K562 (cell line): Measurements from ENCODE around the gene TEKT4. TPM values are rescaled to one million over a fixed set of nuclear protein-coding genes. Genes with fewer than 3 reads are reported as not detected.

Source experiments
- ATAC-seq: fragments of 200-7000 bp; cut with Tn5 transposase; 3 replicates; pipeline ENCODE4 v1.9.1; 2020; ENCODE audit warnings: moderate library complexity
- BruUV-seq: library from RNA; stranded (reverse); fragments of 400-500 nt; replicated peaks from 2 replicates; lab custom pipeline; 2021; lab: Mats Ljungman, UMichigan
- CTCF ChIA-PET: fragments of 300-600 bp; formaldehyde crosslinking; extraction: SDS; loops from one replicate; lab custom pipeline; 2021; ENCODE audit warnings: low intra/inter-chr PET ratio; lab: Yijun Ruan, JAX
- POLR2A ChIA-PET: fragments of 300-600, 350-650 bp; sonication (Branson Sonifier 250); formaldehyde crosslinking; extraction: SDS; loops from one replicate; lab custom pipeline; 2021; ENCODE audit warnings: antibody characterized with exemption, inconsistent platforms; lab: Yijun Ruan, JAX
- DNase-seq, 4 experiments: peaks; one replicate each; pipeline versions ENCODE4 v3.0.0 to v3.0.0-alpha.2; 2011 to 2018; ENCODE audit warnings: low spot score in 3 of 4, mixed read lengths in 3 of 4; ENCODE audit errors: extremely low read depth in 1 of 4
- FAIRE-seq: peaks from 2 replicates; lab custom pipeline; 2011; peaks lifted over from hg19 to GRCh38; lab: Jason Lieb, UNC
- H2AFZ ChIP-seq: 2 replicates; pipeline ENCODE4 v1.6.0; 2011; ENCODE audit warnings: low read depth, low read length, control low read depth, inconsistent platforms
- H3K27ac ChIP-seq: fragments of 200-600 bp; 3 replicates; pipeline ENCODE4 v1.8.0; 2011; ENCODE audit warnings: low read depth, mild to moderate bottlenecking, control low read depth, inconsistent platforms, low read length, moderate library complexity, mixed read lengths; ENCODE audit errors: extremely low read depth
- H3K27me3 ChIP-seq, 2 experiments: fragments of 300-600 bp in 1 of 2; 2 replicates in 1 of 2; 3 replicates in 1 of 2; pipeline versions ENCODE4 v1.6.0 to v1.8.0; 2011; ENCODE audit warnings: inconsistent platforms in 2 of 2, low read length in 2 of 2, mild to moderate bottlenecking in 1 of 2, mixed read lengths in 1 of 2, moderate library complexity in 1 of 2; ENCODE audit not compliant: control insufficient read depth in 2 of 2, insufficient read depth in 2 of 2
- H3K36me3 ChIP-seq: fragments of 300-600 bp; 3 replicates; pipeline ENCODE4 v1.8.0; 2011; ENCODE audit warnings: mild to moderate bottlenecking, low read length, inconsistent platforms; ENCODE audit not compliant: control insufficient read depth, insufficient read depth
- H3K4me1 ChIP-seq, 2 experiments: fragments of 200-600 bp in 1 of 2; replicated peaks in 1 of 2; 2 replicates in 1 of 2; 3 replicates in 1 of 2; pipeline versions ENCODE4 v1.5.1 to v1.8.0; 2011; ENCODE audit warnings: inconsistent platforms in 2 of 2, low read length in 2 of 2, mild to moderate bottlenecking in 1 of 2, mixed read lengths in 1 of 2, moderate library complexity in 1 of 2; ENCODE audit not compliant: control insufficient read depth in 2 of 2, insufficient read depth in 2 of 2
- H3K4me2 ChIP-seq: 2 replicates; pipeline ENCODE4 v1.6.1; 2011; ENCODE audit warnings: low read length, control low read depth, inconsistent platforms, mixed read lengths; ENCODE audit not compliant: insufficient read depth
- H3K4me3 ChIP-seq: fragments of 200-600 bp; sonication (generic), shearing (Covaris generic); 2 replicates; pipeline ENCODE4 v1.5.1; 2016; ENCODE audit warnings: control low read depth, inconsistent platforms
- H3K79me2 ChIP-seq: fragments of 200-600 bp; 3 replicates; pipeline ENCODE4 v1.8.0; 2011; ENCODE audit warnings: low read length, inconsistent platforms; ENCODE audit not compliant: control insufficient read depth, insufficient read depth
- H3K9ac ChIP-seq, 2 experiments: 2 replicates each; pipeline versions ENCODE4 v1.6.0 to v1.6.1; 2011; ENCODE audit warnings: low read depth in 2 of 2, low read length in 2 of 2, control low read depth in 1 of 2, inconsistent platforms in 1 of 2, mild to moderate bottlenecking in 1 of 2, mixed read lengths in 1 of 2; ENCODE audit not compliant: insufficient read depth in 1 of 2
- H3K9me1 ChIP-seq: one replicate; pipeline ENCODE4 v1.6.0; 2011; ENCODE audit warnings: inconsistent platforms, mild to moderate bottlenecking, low read length, moderate library complexity; ENCODE audit not compliant: control insufficient read depth, insufficient read depth
- H3K9me3 ChIP-seq: replicated peaks from 2 replicates; pipeline ENCODE4 v1.5.1; 2011; ENCODE audit warnings: low read depth, low read length, inconsistent platforms; ENCODE audit not compliant: control insufficient read depth, insufficient read depth
- H4K20me1 ChIP-seq: replicated peaks from 2 replicates; pipeline ENCODE4 v1.6.1; 2011; ENCODE audit warnings: low read length, inconsistent platforms, mixed read lengths; ENCODE audit not compliant: control insufficient read depth, insufficient read depth
- GATAD2A ChIP-seq: fragments of 450-650 bp; IDR thresholded peaks from 2 replicates; pipeline ENCODE4 v1.6.1; 2017
- HNRNPLL ChIP-seq: fragments of 200-400 bp; formaldehyde crosslinking; IDR thresholded peaks from 2 replicates; pipeline ENCODE4 v1.6.1; 2017; ENCODE audit warnings: low read length, low read depth, mild to moderate bottlenecking; ENCODE audit not compliant: poor library complexity, severe bottlenecking
- KLF1 ChIP-seq: fragments of 450-650 bp; IDR thresholded peaks from 2 replicates; pipeline ENCODE4 v1.6.1; 2016; ENCODE audit warnings: missing genetic modification characterization, missing compliant biosample characterization
- PML ChIP-seq: IDR thresholded peaks from 2 replicates; pipeline ENCODE4 v1.6.1; 2012; ENCODE audit warnings: low read length, inconsistent platforms
- RBM17 ChIP-seq: fragments of 200-400 bp; formaldehyde crosslinking; IDR thresholded peaks from 2 replicates; pipeline ENCODE4 v1.6.1; 2017; ENCODE audit warnings: low read depth, mild to moderate bottlenecking, low read length, borderline replicate concordance
- USF1 ChIP-seq: sonication (generic); formaldehyde crosslinking; IDR thresholded peaks from 2 replicates; pipeline ENCODE4 v1.9.0; 2022; ENCODE audit warnings: mild to moderate bottlenecking, missing genetic modification reagents
- WGBS: fragments of 100-300 bp; shearing (Covaris generic); methylation state at CpG from one replicate; pipeline ENCODE4 v1.1.6; 2016; ENCODE audit warnings: low coverage, mixed read lengths; ENCODE audit not compliant: insufficient coverage; ENCODE audit errors: missing lambda C conversion rate; 5-methylcytosine and 5-hydroxymethylcytosine counted together
- in situ Hi-C: fragments of 300-500 bp; cut with MboI; formaldehyde crosslinking; loops from 4 replicates; pipeline ENCODE4 v1.15.0; 2018; ENCODE audit warnings: inconsistent platforms, mixed read lengths
- intact Hi-C: fragments of 100-400 bp; cut with micrococcal nuclease; formaldehyde crosslinking; loops from 2 replicates; pipeline ENCODE4 v1.14.2; 2022
- polyA plus RNA-seq, 8 experiments: library from polyadenylated mRNA; depleted of rRNA in 4 of 8; stranded (reverse) in 5 of 8; unstranded in 3 of 8; fragments of >200 nt; fragmentation: Nextera tagmentation in 2 of 8; fragmentation: Illumina TruSeq in 1 of 8; extraction: Ambion mirVana in 2 of 8; extraction: Trizol in 1 of 8; gene quantifications; 2 replicates each; pipeline versions ENCODE4 v1.2.1 to v1.2.3, GENCODE V29; 2011 to 2014; ENCODE audit warnings: inconsistent platforms in 1 of 8, missing spikeins in 1 of 8
- total RNA-seq, 7 experiments: library from RNA; depleted of rRNA in 6 of 7; stranded (reverse); fragments of >200 nt in 6 of 7; fragmentation: Illumina TruSeq in 2 of 7; extraction: Trizol in 2 of 7; gene quantifications; 2 replicates each; pipeline versions ENCODE4 v1.2.1 to v1.2.3, GENCODE V29; 2011 to 2021; ENCODE audit warnings: low replicate concordance in 1 of 7

The TEKT4 gene
- total and polyA plus RNA-seq, 9 of the 15 experiments (the other 6 are each of a cell fraction or from before 2014, with no cell fraction given): 0.04 to 0.51 (median 0.10) TPM; not detected in 6

DNA sequence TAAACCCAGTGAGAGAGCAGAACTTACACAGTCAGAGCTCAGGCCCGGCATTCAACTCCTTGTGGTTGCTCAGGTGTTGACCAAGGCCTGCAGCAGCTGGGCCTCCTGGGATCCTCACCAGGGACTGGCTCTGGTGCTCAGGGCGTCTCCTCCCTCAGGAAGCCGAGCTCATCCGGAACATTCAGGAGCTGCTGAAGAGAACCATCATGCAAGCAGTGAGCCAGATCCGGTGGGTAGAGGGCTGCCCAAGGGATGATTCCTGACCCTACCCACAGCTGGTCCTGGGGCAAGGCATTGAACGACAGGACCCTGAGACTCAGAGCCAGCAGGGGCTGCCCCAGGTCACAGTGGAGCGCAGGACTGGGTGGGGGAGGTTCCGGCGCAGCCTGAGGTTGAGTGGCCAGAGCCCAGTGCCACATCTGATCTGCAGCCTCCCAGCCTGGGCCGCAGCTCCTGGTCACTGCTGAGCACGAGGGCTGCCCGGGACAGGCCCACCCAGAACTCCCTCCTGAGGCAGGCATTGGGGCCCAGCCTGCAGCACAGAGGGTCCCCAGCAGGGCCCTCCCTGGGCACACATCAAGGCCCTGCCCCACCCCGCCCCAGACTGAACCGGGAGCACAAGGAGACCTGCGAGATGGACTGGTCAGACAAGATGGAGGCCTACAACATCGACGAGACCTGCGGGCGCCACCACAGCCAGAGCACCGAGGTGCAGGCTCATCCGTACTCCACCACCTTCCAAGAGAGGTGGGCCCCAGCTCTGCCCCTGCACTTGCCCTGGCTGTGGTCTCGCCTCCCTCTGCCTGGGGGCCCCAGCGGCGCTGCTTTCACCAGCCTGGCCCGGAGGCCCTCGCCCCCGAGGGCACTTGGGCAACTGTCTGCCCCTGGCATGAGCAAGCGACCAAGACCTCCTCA, 2.4 kb downstream of the TEKT4 start:
- WGBS: 7% methylated on average over 22 of the region's 28 CpGs
- no TSS peak for BruUV-seq
- H3K4me2 ChIP-seq: no peak overlapping the region

More for the DNA sequence above, 2.4 kb downstream of the TEKT4 start:
- Histone ChIP-seq H3K9me3 (no peaks in the 10 kb centered on the region), H2AFZ (no peak overlapping the region), H3K9ac (no peak overlapping the region), H3K27ac (no peak overlapping the region), H3K79me2 (no peaks in the 10 kb centered on the region), H3K4me1 (peaks cover 0 to 24% of the 10 kb centered on the region in 2 experiments; a peak in 2 of 5 replicates), H3K4me3 (no peak overlapping the region), H3K27me3 (peaks cover 0 to 5% of the 10 kb centered on the region in 2 experiments; a peak in 2 of 5 replicates), H3K36me3 (no peaks in the 10 kb centered on the region), H4K20me1 (no peaks in the 10 kb centered on the region; the same call in none of the 2 replicates), H3K9me1 (no peaks in the 10 kb centered on the region)
- POLR2A ChIA-PET: no interaction called here
- CTCF ChIA-PET: interaction anchor here (0.6 to 1.4 kb wide), 4 partner anchors 149 to 242 kb away, joined by 3 to 7 read pairs (median 4); no protein-coding TSS in a partner anchor
- DNase-seq (no peak), FAIRE-seq (no peak), ATAC-seq (peak; percentile 31)
- TF ChIP-seq KLF1 (tag) (no peak), GATAD2A (no peak), USF1 (CRISPR knock-in tag) (no peak), PML (no peak), RBM17 (no peak), HNRNPLL (no peak)
- in situ Hi-C loops: no loop called here
- intact Hi-C loops: loop anchor here (5.0 kb wide), 2 partner anchors 84 to 169 kb away; no protein-coding TSS in a partner anchor
